MCF 10A (cell line): ENCODE results near the gene MT1X. TPM values are rescaled to one million over a fixed set of nuclear protein-coding genes. Genes with fewer than 3 reads are reported as not detected.

ENCODE experiments used
- BruUV-seq: library from RNA; stranded (reverse); fragments of 400-500 nt; replicated peaks from 2 replicates; lab custom pipeline; 2021; lab: Mats Ljungman, UMichigan
- CTCF ChIA-PET: fragments of 300-600 bp; sonication (Branson Sonifier 250); formaldehyde crosslinking; extraction: SDS; loops from one replicate; lab custom pipeline; 2021; ENCODE audit warnings: antibody characterized with exemption, inconsistent platforms; lab: Yijun Ruan, JAX
- POLR2A ChIA-PET: fragments of 300-600, 350-650 bp; sonication (Branson Sonifier 250); formaldehyde crosslinking; extraction: SDS; loops from one replicate; lab custom pipeline; 2020; ENCODE audit warnings: antibody characterized with exemption, inconsistent platforms; lab: Yijun Ruan, JAX
- DNase-seq: peaks from one replicate; pipeline ENCODE4 v3.0.0-alpha.2; 2018; ENCODE audit not compliant: unreplicated experiment
- H3K27ac Mint-ChIP-seq: one replicate; pipeline ENCODE4 v1.8.0; 2022; ENCODE audit warnings: mild to moderate bottlenecking, low read depth, mixed read lengths; ENCODE audit not compliant: unreplicated experiment
- H3K27me3 Mint-ChIP-seq: one replicate; pipeline ENCODE4 v1.8.0; 2022; ENCODE audit warnings: mixed read lengths; ENCODE audit not compliant: insufficient read depth, unreplicated experiment
- H3K36me3 Mint-ChIP-seq: one replicate; pipeline ENCODE4 v1.8.0; 2022; ENCODE audit warnings: mild to moderate bottlenecking, moderate library complexity, mixed read lengths; ENCODE audit not compliant: insufficient read depth, unreplicated experiment
- H3K4me1 Mint-ChIP-seq: one replicate; pipeline ENCODE4 v1.8.0; 2022; ENCODE audit warnings: mixed read lengths; ENCODE audit not compliant: insufficient read depth, unreplicated experiment
- H3K4me3 Mint-ChIP-seq: one replicate; pipeline ENCODE4 v1.8.0; 2022; ENCODE audit warnings: mild to moderate bottlenecking, moderate library complexity, mixed read lengths; ENCODE audit not compliant: unreplicated experiment
- H3K9me3 Mint-ChIP-seq: one replicate; pipeline ENCODE4 v1.8.0; 2022; ENCODE audit warnings: mixed read lengths; ENCODE audit not compliant: unreplicated experiment
- intact Hi-C: fragments of 100-400 bp; cut with micrococcal nuclease; formaldehyde crosslinking; loops from 2 replicates; pipeline ENCODE4 v1.14.1; 2022
- total RNA-seq: library from RNA; stranded (reverse); gene quantifications from 2 replicates; pipeline ENCODE4 v1.2.3, GENCODE V29; 2022
- TF ChIP-seq, protein P1 (sequence below): fragments of 200-600 bp; IDR thresholded peaks from one replicate; pipeline ENCODE4 v1.8.0; 2022; ENCODE audit warnings: antibody characterized with exemption, mild to moderate bottlenecking; ENCODE audit not compliant: unreplicated experiment

The MT1X gene
- total RNA-seq, 1 experiment from 2014 or later = 108 TPM

GRCh38 chr16:56667581-56668571, 14.4 kb upstream of the MT1X start, which contains the start of gene MT1G:
Gene MT1G (minus strand): TSS chr16:56668065. CDS start chr16:56667993, 72 bp downstream.
- Mint-ChIP-seq H3K36me3 (no peaks in the 10 kb centered on the region), H3K27me3 (peaks cover 9% of the 10 kb centered on the region), H3K27ac (no peak within 1 kb of the TSS), H3K4me3 (no peak within 1 kb of the TSS), H3K4me1 (no peaks in the 10 kb centered on the region), H3K9me3 (no peaks in the 10 kb centered on the region)
- TF ChIP-seq, protein P1, sequence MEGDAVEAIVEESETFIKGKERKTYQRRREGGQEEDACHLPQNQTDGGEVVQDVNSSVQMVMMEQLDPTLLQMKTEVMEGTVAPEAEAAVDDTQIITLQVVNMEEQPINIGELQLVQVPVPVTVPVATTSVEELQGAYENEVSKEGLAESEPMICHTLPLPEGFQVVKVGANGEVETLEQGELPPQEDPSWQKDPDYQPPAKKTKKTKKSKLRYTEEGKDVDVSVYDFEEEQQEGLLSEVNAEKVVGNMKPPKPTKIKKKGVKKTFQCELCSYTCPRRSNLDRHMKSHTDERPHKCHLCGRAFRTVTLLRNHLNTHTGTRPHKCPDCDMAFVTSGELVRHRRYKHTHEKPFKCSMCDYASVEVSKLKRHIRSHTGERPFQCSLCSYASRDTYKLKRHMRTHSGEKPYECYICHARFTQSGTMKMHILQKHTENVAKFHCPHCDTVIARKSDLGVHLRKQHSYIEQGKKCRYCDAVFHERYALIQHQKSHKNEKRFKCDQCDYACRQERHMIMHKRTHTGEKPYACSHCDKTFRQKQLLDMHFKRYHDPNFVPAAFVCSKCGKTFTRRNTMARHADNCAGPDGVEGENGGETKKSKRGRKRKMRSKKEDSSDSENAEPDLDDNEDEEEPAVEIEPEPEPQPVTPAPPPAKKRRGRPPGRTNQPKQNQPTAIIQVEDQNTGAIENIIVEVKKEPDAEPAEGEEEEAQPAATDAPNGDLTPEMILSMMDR = no peak
- intact Hi-C loops = no loop called here
- BruUV-seq = no TSS peak
- ChIA-PET POLR2A (interaction anchor here (1.1 kb wide), 1 partner anchor 34 kb away, joined by 4 read pairs; no protein-coding TSS in a partner anchor), CTCF (interaction anchor here (0.8 to 1.0 kb wide), 2 partner anchors 38 to 67 kb away, joined by 3 read pairs; no protein-coding TSS in a partner anchor)
- DNase-seq = no peak

DNA sequence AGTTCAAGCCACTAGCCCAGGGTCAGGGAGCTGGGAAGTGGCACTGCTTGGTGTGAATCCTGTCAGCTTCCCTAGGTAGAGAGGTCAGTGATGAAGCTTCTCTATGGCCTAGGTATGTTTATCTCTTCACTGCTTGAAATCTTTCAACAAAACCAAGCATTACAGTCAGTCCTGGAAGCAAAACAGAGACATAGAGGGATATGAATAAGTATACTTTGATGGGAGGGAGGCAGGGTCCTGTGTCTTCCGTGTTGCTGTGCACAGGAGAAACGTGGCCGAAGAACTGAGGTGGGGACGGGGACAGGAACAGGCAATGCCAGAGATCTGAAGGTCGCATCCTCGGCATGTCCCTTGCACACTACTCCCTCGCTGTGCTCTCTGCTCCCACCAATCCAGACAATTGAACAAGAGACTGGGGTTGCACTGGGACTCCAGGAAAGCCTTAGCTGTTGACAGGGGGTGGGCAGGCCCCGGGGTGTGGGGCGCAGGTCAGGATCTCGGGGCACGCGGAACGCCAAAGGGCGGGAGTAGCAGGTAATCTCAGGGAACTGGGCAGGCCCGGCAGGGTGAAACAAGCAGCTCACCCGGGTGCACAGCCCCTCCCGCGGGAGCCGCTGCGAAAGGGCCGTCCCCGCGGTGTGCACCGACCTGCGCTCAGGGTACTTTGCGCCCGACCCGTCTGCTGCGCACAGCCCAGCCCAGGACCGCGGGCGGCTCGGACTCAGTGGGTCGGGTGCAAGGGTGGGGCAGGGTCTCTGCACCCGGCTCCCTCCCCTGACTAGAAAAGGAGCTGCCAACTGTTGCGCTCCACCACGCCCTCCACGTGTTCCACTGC, 13.0 kb upstream of the MT1X start, which contains the start of gene MT1H:
MT1H (plus strand) TSS at position 810 of the 835 bp plus-strand sequence. CDS start 71 bp downstream, outside the sequence.
- ChIA-PET POLR2A (no interaction called here), CTCF (interaction anchor here (0.6 to 1.7 kb wide), 4 partner anchors 33 to 136 kb away, joined by 3 to 5 read pairs (median 3); no protein-coding TSS in a partner anchor)
- TF ChIP-seq, protein P1 = no peak
- H3K27me3 Mint-ChIP-seq = peaks cover 9% of the 10 kb centered on the region
- no peaks in the 10 kb centered on the region for H3K9me3 Mint-ChIP-seq
- no peak for DNase-seq
- no TSS peak for BruUV-seq
- intact Hi-C loops = no loop called here
- no peak within 1 kb of the TSS for H3K4me3 Mint-ChIP-seq
- no peak within 1 kb of the TSS for H3K27ac Mint-ChIP-seq
- H3K4me1 Mint-ChIP-seq = no peaks in the 10 kb centered on the region
- H3K36me3 Mint-ChIP-seq = no peaks in the 10 kb centered on the region

DNA sequence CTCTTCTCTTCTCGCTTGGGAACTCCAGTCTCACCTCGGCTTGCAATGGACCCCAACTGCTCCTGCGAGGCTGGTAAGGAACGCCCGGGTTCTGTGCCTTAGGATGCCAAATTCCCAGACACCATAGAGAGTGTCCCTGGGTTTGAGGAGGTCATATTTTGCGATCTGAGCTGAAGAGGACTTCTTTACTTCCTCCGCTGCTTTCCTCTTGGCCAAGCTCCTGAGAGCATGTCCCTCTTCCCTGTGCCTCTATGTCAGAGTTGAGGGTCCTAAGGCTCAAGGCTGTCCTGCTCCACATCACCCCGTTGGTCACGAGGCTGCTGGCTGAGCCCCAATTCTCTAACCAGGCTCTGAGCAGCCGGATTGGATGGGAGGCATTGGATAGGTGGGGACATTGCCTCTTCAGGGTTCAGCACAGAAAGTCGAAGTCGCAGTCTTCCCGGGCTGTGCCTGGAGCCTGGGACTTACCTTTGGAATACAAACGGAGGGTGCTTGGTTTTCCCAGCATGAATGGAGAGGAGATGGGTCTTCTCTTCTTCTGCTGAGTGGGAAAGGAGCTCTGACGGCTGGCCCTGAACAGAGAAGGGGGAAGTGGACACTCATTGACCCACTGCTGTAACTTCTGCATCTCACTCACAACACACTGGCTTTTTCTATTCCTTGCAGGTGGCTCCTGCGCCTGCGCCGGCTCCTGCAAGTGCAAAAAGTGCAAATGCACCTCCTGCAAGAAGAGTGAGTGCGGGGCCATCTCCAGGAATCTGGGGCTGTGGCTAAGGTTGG, 12.2 kb upstream of the MT1X start:
- intact Hi-C loops = no loop called here
- no TSS peak for BruUV-seq
- TF ChIP-seq, protein P1 = no peak
- ChIA-PET POLR2A (interaction anchor here (0.6 to 1.5 kb wide), 3 partner anchors 13 to 60 kb away, joined by 3 read pairs; no protein-coding TSS in a partner anchor), CTCF (interaction anchor here (0.6 to 1.7 kb wide), 2 partner anchors 32 to 135 kb away, joined by 3 to 5 read pairs; no protein-coding TSS in a partner anchor)
- no peaks in the 10 kb centered on the region for H3K9me3 Mint-ChIP-seq
- peaks cover 9% of the 10 kb centered on the region for H3K27me3 Mint-ChIP-seq
- H3K27ac Mint-ChIP-seq = no peak overlapping the region
- no peaks in the 10 kb centered on the region for H3K36me3 Mint-ChIP-seq
- DNase-seq = no peak
- H3K4me1 Mint-ChIP-seq = no peaks in the 10 kb centered on the region
- H3K4me3 Mint-ChIP-seq = no peak overlapping the region
